OCI-LY3 (cell line): ENCODE measurements around the gene OR52E8.

ENCODE experiments used
- EZH2phosphoT487 ChIP-seq: fragments of 200-600 bp; shearing (Covaris generic); IDR thresholded peaks from 2 replicates; pipeline ENCODE4 v1.6.1; 2018; ENCODE audit warnings: antibody characterized with exemption, mixed run types, low read depth
- TF ChIP-seq, protein P1 (sequence below): fragments of 200-600, 300-600 bp; sonication (generic); IDR thresholded peaks from 2 replicates; pipeline ENCODE4 v1.5.1; 2014; ENCODE audit warnings: antibody characterized with exemption, low read length, low read depth

DNA sequence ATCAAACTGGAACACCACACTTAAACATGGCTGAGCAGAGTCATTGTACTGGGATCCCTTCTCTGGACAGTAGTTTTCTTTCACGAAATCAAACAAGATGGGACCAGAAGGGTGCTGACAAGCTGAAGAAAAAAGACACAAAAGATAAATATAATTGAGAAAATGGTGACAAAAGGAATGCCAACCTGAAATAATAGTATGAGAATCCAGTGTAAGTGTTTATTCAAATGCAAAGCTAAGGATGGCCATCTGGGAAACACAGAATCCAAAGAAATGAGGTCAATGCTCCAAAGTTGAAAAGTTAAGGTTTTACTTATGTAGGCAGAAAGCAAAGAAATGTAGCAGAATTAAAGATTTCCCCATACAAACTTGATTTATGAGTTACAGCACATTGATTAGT, 30.2 kb upstream of the OR52E8 start:
- TF ChIP-seq, protein P1, sequence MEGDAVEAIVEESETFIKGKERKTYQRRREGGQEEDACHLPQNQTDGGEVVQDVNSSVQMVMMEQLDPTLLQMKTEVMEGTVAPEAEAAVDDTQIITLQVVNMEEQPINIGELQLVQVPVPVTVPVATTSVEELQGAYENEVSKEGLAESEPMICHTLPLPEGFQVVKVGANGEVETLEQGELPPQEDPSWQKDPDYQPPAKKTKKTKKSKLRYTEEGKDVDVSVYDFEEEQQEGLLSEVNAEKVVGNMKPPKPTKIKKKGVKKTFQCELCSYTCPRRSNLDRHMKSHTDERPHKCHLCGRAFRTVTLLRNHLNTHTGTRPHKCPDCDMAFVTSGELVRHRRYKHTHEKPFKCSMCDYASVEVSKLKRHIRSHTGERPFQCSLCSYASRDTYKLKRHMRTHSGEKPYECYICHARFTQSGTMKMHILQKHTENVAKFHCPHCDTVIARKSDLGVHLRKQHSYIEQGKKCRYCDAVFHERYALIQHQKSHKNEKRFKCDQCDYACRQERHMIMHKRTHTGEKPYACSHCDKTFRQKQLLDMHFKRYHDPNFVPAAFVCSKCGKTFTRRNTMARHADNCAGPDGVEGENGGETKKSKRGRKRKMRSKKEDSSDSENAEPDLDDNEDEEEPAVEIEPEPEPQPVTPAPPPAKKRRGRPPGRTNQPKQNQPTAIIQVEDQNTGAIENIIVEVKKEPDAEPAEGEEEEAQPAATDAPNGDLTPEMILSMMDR: no peak
- no peak for TF ChIP-seq EZH2phosphoT487
